Effector memory CD8-positive, alpha-beta T cell (primary cell): ENCODE measurements around the gene JAK2.
A peak's percentile ranks its signal among the peaks of the same experiment; 100 is the strongest.

Experiments used
- ATAC-seq: fragments of 150-1000 bp; cut with Tn5 transposase; replicated peaks from 2 replicates; pipeline ENCODE4 v1.10.0; 2021; ENCODE audit warnings: mild to moderate bottlenecking, moderate library complexity
- DNase-seq, 3 experiments: peaks; one replicate each; pipeline ENCODE4 v3.0.0; 2021
- H3K27ac Mint-ChIP-seq, 2 donors: one replicate each; pipeline ENCODE4 v1.8.0; 2022; ENCODE audit warnings: mild to moderate bottlenecking in 2 of 2, mixed read lengths in 2 of 2, moderate library complexity in 2 of 2
- H3K27me3 Mint-ChIP-seq, 2 donors: one replicate each; pipeline ENCODE4 v1.8.0; 2022; ENCODE audit warnings: mixed read lengths in 2 of 2
- H3K36me3 Mint-ChIP-seq: one replicate; pipeline ENCODE4 v1.8.0; 2022; ENCODE audit warnings: mild to moderate bottlenecking, moderate library complexity, mixed read lengths; ENCODE audit not compliant: insufficient read depth
- H3K4me1 Mint-ChIP-seq, 2 donors: one replicate each; pipeline ENCODE4 v1.8.0; 2022; ENCODE audit warnings: low read depth in 2 of 2, mixed read lengths in 2 of 2
- H3K4me3 Mint-ChIP-seq, 2 donors: one replicate each; pipeline ENCODE4 v1.8.0; 2022; ENCODE audit warnings: mild to moderate bottlenecking in 2 of 2, mixed read lengths in 2 of 2, moderate library complexity in 2 of 2
- H3K9me3 Mint-ChIP-seq, 2 donors: one replicate each; pipeline ENCODE4 v1.8.0; 2022; ENCODE audit warnings: mixed read lengths in 2 of 2

The JAK2 gene

GRCh38 chr9:4985386-4986266 is 554 bp downstream of the JAK2 start:
- Mint-ChIP-seq H3K36me3 (peaks cover 12% of the 10 kb centered on the region), H3K27ac (peak overlapping the region; percentile 82 to 90), H3K9me3 (no peaks in the 10 kb centered on the region), H3K27me3 (no peaks in the 10 kb centered on the region), H3K4me1 (peaks cover 23 to 26% of the 10 kb centered on the region in 2 donors), H3K4me3 (peak overlapping the region; percentile 91 to 92)
- DNase-seq (no peak), ATAC-seq (no peak)

GRCh38 chr9:4986296-4986695 is 1.2 kb downstream of the JAK2 start:
- ATAC-seq (no peak), DNase-seq (no peak)
- peak overlapping the region; percentile 82 to 90 for H3K27ac Mint-ChIP-seq
- no peaks in the 10 kb centered on the region for H3K27me3 Mint-ChIP-seq
- peaks cover 12% of the 10 kb centered on the region for H3K36me3 Mint-ChIP-seq
- H3K9me3 Mint-ChIP-seq: no peaks in the 10 kb centered on the region
- peaks cover 23 to 27% of the 10 kb centered on the region in 2 donors for H3K4me1 Mint-ChIP-seq
- H3K4me3 Mint-ChIP-seq: peak overlapping the region; percentile 91 to 92

GRCh38 chr9:4986783-4987182 is 1.7 kb downstream of the JAK2 start:
- peaks cover 26 to 32% of the 10 kb centered on the region in 2 donors for H3K4me1 Mint-ChIP-seq
- no peaks in the 10 kb centered on the region for H3K27me3 Mint-ChIP-seq
- ATAC-seq (no peak), DNase-seq (no peak)
- peaks cover 12% of the 10 kb centered on the region for H3K36me3 Mint-ChIP-seq
- H3K4me3 Mint-ChIP-seq: peak overlapping the region; percentile 4 to 91
- no peak overlapping the region for H3K27ac Mint-ChIP-seq
- H3K9me3 Mint-ChIP-seq: no peaks in the 10 kb centered on the region

GRCh38 chr9:4987961-4988421 is 2.9 kb downstream of the JAK2 start:
- no peak for ATAC-seq
- H3K27me3 Mint-ChIP-seq: no peaks in the 10 kb centered on the region
- no peak overlapping the region for H3K4me3 Mint-ChIP-seq
- peaks cover 0 to 1% of the 10 kb centered on the region in 2 donors for H3K9me3 Mint-ChIP-seq
- no peak overlapping the region for H3K27ac Mint-ChIP-seq
- peaks cover 29 to 36% of the 10 kb centered on the region in 2 donors for H3K4me1 Mint-ChIP-seq
- DNase-seq: peak; percentile 52 to 62 (median 59)
- H3K36me3 Mint-ChIP-seq: peaks cover 12% of the 10 kb centered on the region

GRCh38 chr9:4992872-4993271 is 7.8 kb downstream of the JAK2 start:
- H3K4me3 Mint-ChIP-seq: no peak overlapping the region
- no peak for ATAC-seq
- H3K27ac Mint-ChIP-seq: peak overlapping the region in 1 of 2 donors; percentile 64
- no peaks in the 10 kb centered on the region for H3K27me3 Mint-ChIP-seq
- peaks cover 13 to 20% of the 10 kb centered on the region in 2 donors for H3K4me1 Mint-ChIP-seq
- H3K36me3 Mint-ChIP-seq: peaks cover 5% of the 10 kb centered on the region
- peaks cover 0 to 2% of the 10 kb centered on the region in 2 donors for H3K9me3 Mint-ChIP-seq
- DNase-seq: no peak

GRCh38 chr9:4994166-4994890 is 9.3 kb downstream of the JAK2 start:
- Mint-ChIP-seq H3K4me3 (no peak overlapping the region), H3K27ac (no peak overlapping the region), H3K27me3 (no peaks in the 10 kb centered on the region), H3K36me3 (peaks cover 11% of the 10 kb centered on the region), H3K4me1 (peaks cover 13 to 20% of the 10 kb centered on the region in 2 donors), H3K9me3 (peaks cover 0 to 2% of the 10 kb centered on the region in 2 donors)
- no peak for DNase-seq
- no peak for ATAC-seq

- Mint-ChIP-seq H3K27me3 (no peaks in the 10 kb centered on the region), H3K9me3 (peaks cover 0 to 2% of the 10 kb centered on the region in 2 donors), H3K27ac (peak overlapping the region in 1 of 2 donors; percentile 57), H3K4me3 (no peak overlapping the region), H3K36me3 (peaks cover 15% of the 10 kb centered on the region), H3K4me1 (peaks cover 7 to 14% of the 10 kb centered on the region in 2 donors)
- DNase-seq: no peak
- ATAC-seq: no peak
Measured at GRCh38 chr9:4997196-4997595, 12.1 kb downstream of the JAK2 start.

GRCh38 chr9:4997631-4998030 is 12.6 kb downstream of the JAK2 start:
- H3K4me1 Mint-ChIP-seq: peaks cover 7 to 14% of the 10 kb centered on the region in 2 donors
- peaks cover 15% of the 10 kb centered on the region for H3K36me3 Mint-ChIP-seq
- peak overlapping the region in 1 of 2 donors; percentile 57 for H3K27ac Mint-ChIP-seq
- DNase-seq (no peak), ATAC-seq (no peak)
- peaks cover 0 to 2% of the 10 kb centered on the region in 2 donors for H3K9me3 Mint-ChIP-seq
- H3K27me3 Mint-ChIP-seq: no peaks in the 10 kb centered on the region
- no peak overlapping the region for H3K4me3 Mint-ChIP-seq

- peak overlapping the region in 1 of 2 donors; percentile 71 for H3K27ac Mint-ChIP-seq
- DNase-seq (no peak), ATAC-seq (no peak)
- H3K4me1 Mint-ChIP-seq: peaks cover 0 to 16% of the 10 kb centered on the region in 2 donors
- H3K9me3 Mint-ChIP-seq: no peaks in the 10 kb centered on the region
- no peaks in the 10 kb centered on the region for H3K27me3 Mint-ChIP-seq
- no peak overlapping the region for H3K4me3 Mint-ChIP-seq
- peaks cover 9% of the 10 kb centered on the region for H3K36me3 Mint-ChIP-seq
Measured at GRCh38 chr9:5002811-5003210, 17.7 kb downstream of the JAK2 start.

- Mint-ChIP-seq H3K36me3 (peaks cover 3% of the 10 kb centered on the region), H3K27me3 (no peaks in the 10 kb centered on the region), H3K4me3 (no peak overlapping the region)
Measured at GRCh38 chr9:5004481-5004880, 19.4 kb downstream of the JAK2 start.

GRCh38 chr9:5008202-5008601 is 23.1 kb downstream of the JAK2 start:
- no peak overlapping the region for H3K27ac Mint-ChIP-seq
- H3K27me3 Mint-ChIP-seq: no peaks in the 10 kb centered on the region
- ATAC-seq (no peak), DNase-seq (no peak)
- no peak overlapping the region for H3K4me3 Mint-ChIP-seq
- H3K36me3 Mint-ChIP-seq: no peaks in the 10 kb centered on the region
- peaks cover 9 to 40% of the 10 kb centered on the region in 2 donors for H3K4me1 Mint-ChIP-seq
- no peaks in the 10 kb centered on the region for H3K9me3 Mint-ChIP-seq

More at GRCh38 chr9:5004481-5004880, 19.4 kb downstream of the JAK2 start:
- H3K27ac Mint-ChIP-seq: no peak overlapping the region
- peaks cover under 1 to 27% of the 10 kb centered on the region in 2 donors for H3K4me1 Mint-ChIP-seq
- H3K9me3 Mint-ChIP-seq: no peaks in the 10 kb centered on the region
- ATAC-seq (no peak), DNase-seq (no peak)

GRCh38 chr9:5013374-5013773 is 28.3 kb downstream of the JAK2 start:
- DNase-seq: no peak
- Mint-ChIP-seq H3K27me3 (no peaks in the 10 kb centered on the region), H3K4me1 (peaks cover 18 to 37% of the 10 kb centered on the region in 2 donors), H3K9me3 (peaks cover 3 to 10% of the 10 kb centered on the region in 2 donors), H3K27ac (no peak overlapping the region), H3K4me3 (no peak overlapping the region), H3K36me3 (no peaks in the 10 kb centered on the region)
- ATAC-seq: no peak

GRCh38 chr9:5015934-5016333 is 30.9 kb downstream of the JAK2 start:
- peaks cover 27 to 37% of the 10 kb centered on the region in 2 donors for H3K4me1 Mint-ChIP-seq
- DNase-seq (no peak), ATAC-seq (no peak)
- H3K9me3 Mint-ChIP-seq: peaks cover 3 to 13% of the 10 kb centered on the region in 2 donors
- no peaks in the 10 kb centered on the region for H3K27me3 Mint-ChIP-seq
- no peak overlapping the region for H3K4me3 Mint-ChIP-seq
- H3K36me3 Mint-ChIP-seq: no peaks in the 10 kb centered on the region
- no peak overlapping the region for H3K27ac Mint-ChIP-seq
